Spleen (tissue), 11 donors: Measurements from ENCODE around the gene ACTN4. TPM values are rescaled to one million over a fixed set of nuclear protein-coding genes. Genes with fewer than 3 reads are reported as not detected.

ENCODE experiments used
- DNase-seq: peaks from one replicate; pipeline ENCODE4 v3.0.0-alpha.2; 2020
- H3K27ac ChIP-seq, 8 donors: fragments of 200-600 bp; sonication (generic) in 7 of 8; 1 replicate in 4 of 8; 2 replicates in 4 of 8; pipeline versions ENCODE4 v1.5.0 to v1.8.0; 2016 to 2021; ENCODE audit warnings: inconsistent platforms in 4 of 8, mild to moderate bottlenecking in 4 of 8, moderate library complexity in 1 of 8
- H3K27me3 ChIP-seq, 7 donors: fragments of 200-600 bp; sonication (generic) in 6 of 7; replicated peaks in 1 of 7; 1 replicate in 4 of 7; 2 replicates in 3 of 7; pipeline versions ENCODE4 v1.5.0 to v1.8.0; 2016 to 2021; ENCODE audit warnings: inconsistent platforms in 3 of 7, mild to moderate bottlenecking in 1 of 7
- H3K36me3 ChIP-seq, 6 donors: fragments of 200-600 bp; sonication (generic) in 5 of 6; 1 replicate in 4 of 6; 2 replicates in 2 of 6; pipeline versions ENCODE4 v1.5.0 to v1.8.0; 2016 to 2021; ENCODE audit warnings: inconsistent platforms in 2 of 6
- H3K4me1 ChIP-seq, 6 donors: fragments of 200-600 bp; sonication (generic) in 5 of 6; 1 replicate in 3 of 6; 2 replicates in 3 of 6; pipeline versions ENCODE4 v1.5.0 to v1.8.0; 2016 to 2021; ENCODE audit warnings: inconsistent platforms in 3 of 6
- H3K4me3 ChIP-seq, 8 donors: fragments of 200-600 bp; sonication (generic) in 7 of 8; 1 replicate in 4 of 8; 2 replicates in 4 of 8; pipeline versions ENCODE4 v1.5.0 to v1.8.0; 2016 to 2021; ENCODE audit warnings: inconsistent platforms in 4 of 8, mild to moderate bottlenecking in 4 of 8, moderate library complexity in 2 of 8
- H3K9me3 ChIP-seq, 8 donors: fragments of 200-600 bp; sonication (generic) in 7 of 8; 1 replicate in 4 of 8; 2 replicates in 4 of 8; pipeline versions ENCODE4 v1.5.0 to v1.8.0; 2016 to 2021; ENCODE audit warnings: inconsistent platforms in 4 of 8
- CTCF ChIP-seq, 11 experiments: fragments of 200-600 bp in 7 of 11; fragments of 450-650 bp in 4 of 11; sonication (generic) in 4 of 11; IDR thresholded peaks in 8 of 11; conservative IDR thresholded peaks in 3 of 11; 1 replicate in 7 of 11; 2 replicates in 4 of 11; pipeline versions ENCODE4 v1.4.0 to v1.8.0; 2016 to 2021; ENCODE audit warnings: antibody characterized with exemption in 11 of 11, inconsistent platforms in 4 of 11, mild to moderate bottlenecking in 1 of 11
- POLR2A ChIP-seq, 3 donors: fragments of 450-650 bp; IDR thresholded peaks; one replicate each; pipeline ENCODE4 v1.5.1; 2017; ENCODE audit warnings: antibody characterized with exemption in 3 of 3, mild to moderate bottlenecking in 1 of 3
- POLR2AphosphoS5 ChIP-seq, 3 donors: sonication (generic); formaldehyde crosslinking; IDR thresholded peaks; one replicate each; pipeline ENCODE4 v1.5.1; 2017; ENCODE audit warnings: antibody characterized with exemption in 3 of 3
- WGBS, 5 donors: extraction: QIAGEN DNeasy Blood & Tissue Kit in 3 of 5; methylation state at CpG; one replicate each; pipeline versions ENCODE4 v1.1.5 to v1.1.7; 2013 to 2018; 5-methylcytosine and 5-hydroxymethylcytosine counted together
- intact Hi-C: fragments of 100-400 bp; cut with DNase I; formaldehyde crosslinking; loops from one replicate; pipeline ENCODE4 v1.15.0; 2023; ENCODE audit warnings: low total_unique reads
- polyA plus RNA-seq, 3 donors: library from polyadenylated mRNA; stranded (reverse); fragments of 200-250 nt; gene quantifications; one replicate each; pipeline ENCODE4 v1.2.1, GENCODE V29; 2013
- total RNA-seq, 7 donors: library from RNA; depleted of rRNA in 3 of 7; stranded (reverse); fragments of >200 nt in 3 of 7; fragmentation: NEBNext Ultra II Directional in 4 of 7; extraction: Animal tissue kit (Norgen Biotek cat#: 25700) in 4 of 7; gene quantifications; one replicate each; pipeline versions ENCODE4 v1.1.0 to v1.2.1, GENCODE V29; 2016 to 2021
- donor health status: healthy with polysubstance abuse.
- donor health status: DM: no; HTN: no; CAD: no; lungs with moderate emphysema.
- donor health status: DM: no; HTN: no; CAD: no.
- donor health status: Bipolar disorder and iron deficiency.
- donor health status: healthy.
- donor health status: DM: no; HTN: no; CAD: no.
- donor health status: DM: yes; HTN: yes; CAD: no.

ACTN4 gene
- total and polyA plus RNA-seq, 10 donors, result 39.3 to 621 (median 408) TPM

- intact Hi-C loops, result no loop called here
- no peaks in the 10 kb centered on the region for H3K27me3 ChIP-seq
- H3K36me3 ChIP-seq, result peaks cover 0 to 17% (median 0%) of the 10 kb centered on the region in 6 donors
- WGBS, 5 donors, result 2 to 20% (median 5%) methylated on average over 5 of the region's 5 CpGs
- H3K9me3 ChIP-seq, result no peaks in the 10 kb centered on the region
- peak in 2 of 3 donors; percentile 52 to 75 for TF ChIP-seq POLR2AphosphoS5 (IDR thresholded peaks at IDR 0.05)
- no peak for TF ChIP-seq CTCF (IDR thresholded peaks at IDR 0.05 in 8 of 11, conservative IDR thresholded peaks at IDR 0.05 in 3 of 11)
- no peak for TF ChIP-seq POLR2A (IDR thresholded peaks at IDR 0.05)
- peak overlapping the region in 2 of 8 donors; percentile 3 to 47 for H3K4me3 ChIP-seq
- H3K27ac ChIP-seq, result peak overlapping the region; percentile 53 to 94 (median 92)
- peak; percentile 75 for DNase-seq
- peaks cover 67 to 96% (median 88%) of the 10 kb centered on the region in 6 donors for H3K4me1 ChIP-seq
Observed at GRCh38 chr19:38669552-38669951, 22.1 kb downstream of the ACTN4 start.

- H3K27me3 ChIP-seq, result no peaks in the 10 kb centered on the region
Observed at GRCh38 chr19:38670921-38671398, 23.5 kb downstream of the ACTN4 start.

GRCh38 chr19:38671654-38672053 is 24.2 kb downstream of the ACTN4 start:
- TF ChIP-seq POLR2AphosphoS5 (IDR thresholded peaks at IDR 0.05), result peak in 1 of 3 donors; percentile 67
- no peak for TF ChIP-seq CTCF (IDR thresholded peaks at IDR 0.05 in 8 of 11, conservative IDR thresholded peaks at IDR 0.05 in 3 of 11)
- WGBS, 5 donors, result 63 to 78% (median 73%) methylated on average over 4 of the region's 4 CpGs

More at GRCh38 chr19:38670921-38671398, 23.5 kb downstream of the ACTN4 start:
- 51 to 68% (median 64%) methylated on average over 3 of the region's 3 CpGs for WGBS, 5 donors
- TF ChIP-seq CTCF (IDR thresholded peaks at IDR 0.05 in 8 of 11, conservative IDR thresholded peaks at IDR 0.05 in 3 of 11), result no peak
- TF ChIP-seq POLR2A (IDR thresholded peaks at IDR 0.05), result no peak
- TF ChIP-seq POLR2AphosphoS5 (IDR thresholded peaks at IDR 0.05), result no peak
- H3K4me1 ChIP-seq, result peaks cover 68 to 96% (median 88%) of the 10 kb centered on the region in 6 donors
- H3K4me3 ChIP-seq, result no peak overlapping the region
- H3K9me3 ChIP-seq, result no peaks in the 10 kb centered on the region
- H3K36me3 ChIP-seq, result peaks cover 0 to 17% (median 0%) of the 10 kb centered on the region in 6 donors
- H3K27ac ChIP-seq, result peak overlapping the region; percentile 13 to 94 (median 92)
- DNase-seq, result no peak
- intact Hi-C loops, result no loop called here

GRCh38 chr19:38673030-38673429 is 25.6 kb downstream of the ACTN4 start:
- DNase-seq, result no peak
- peak overlapping the region in 6 of 8 donors; percentile 51 to 94 (median 93) for H3K27ac ChIP-seq

More at GRCh38 chr19:38671654-38672053, 24.2 kb downstream of the ACTN4 start:
- no peak overlapping the region for H3K4me3 ChIP-seq
- H3K27me3 ChIP-seq, result no peaks in the 10 kb centered on the region
- H3K4me1 ChIP-seq, result peaks cover 68 to 96% (median 88%) of the 10 kb centered on the region in 6 donors
- H3K27ac ChIP-seq, result peak overlapping the region in 7 of 8 donors; percentile 82 to 94 (median 93)
- H3K36me3 ChIP-seq, result peaks cover 0 to 19% (median 0%) of the 10 kb centered on the region in 6 donors
- intact Hi-C loops, result no loop called here
- H3K9me3 ChIP-seq, result no peaks in the 10 kb centered on the region
- peak; percentile 23 for DNase-seq

More at GRCh38 chr19:38673030-38673429, 25.6 kb downstream of the ACTN4 start:
- intact Hi-C loops, result no loop called here
- 82 to 98% (median 90%) methylated on average over 4 of the region's 4 CpGs for WGBS, 5 donors
- Histone ChIP-seq H3K4me3 (no peak overlapping the region), H3K9me3 (no peaks in the 10 kb centered on the region), H3K36me3 (peaks cover 0 to 32% (median 0%) of the 10 kb centered on the region in 6 donors), H3K27me3 (no peaks in the 10 kb centered on the region), H3K4me1 (peaks cover 68 to 96% (median 88%) of the 10 kb centered on the region in 6 donors)
- TF ChIP-seq POLR2A (IDR thresholded peaks at IDR 0.05), result no peak
- TF ChIP-seq CTCF (IDR thresholded peaks at IDR 0.05 in 8 of 11, conservative IDR thresholded peaks at IDR 0.05 in 3 of 11), result no peak
- TF ChIP-seq POLR2AphosphoS5 (IDR thresholded peaks at IDR 0.05), result no peak
